Activated T-cell treated with anti-CD3 and anti-CD28 coated beads, Interleukin-2, amount 50 U/mL, for 4 hours (primary cell): ENCODE results near the gene MRPL28. TPM values are rescaled to one million over a fixed set of nuclear protein-coding genes. Genes with fewer than 3 reads are reported as not detected.
A peak's percentile ranks its signal among the peaks of the same experiment; 100 is the strongest.
"Not testable (repeated sequence)": the region's sequence is repeated elsewhere in the genome, so short reads cannot be mapped to it uniquely, and the experiment has no call there.

Source experiments
- ATAC-seq, 2 donors: fragments of 200-7000 bp; cut with Tn5 transposase; one replicate each; pipeline ENCODE4 v1.10.0; 2021
- DNase-seq: peaks from one replicate; pipeline ENCODE4 v3.0.0-alpha.2; 2020
- H3K27me3 Mint-ChIP-seq: one replicate; pipeline ENCODE4 v1.8.0; 2021; ENCODE audit warnings: low read depth, mixed read lengths
- H3K36me3 Mint-ChIP-seq: one replicate; pipeline ENCODE4 v1.8.0; 2022; ENCODE audit warnings: mixed read lengths; ENCODE audit not compliant: insufficient read depth
- H3K4me1 Mint-ChIP-seq: one replicate; pipeline ENCODE4 v1.8.0; 2021; ENCODE audit warnings: low read depth, mixed read lengths
- H3K4me3 Mint-ChIP-seq: one replicate; pipeline ENCODE4 v1.8.0; 2021; ENCODE audit warnings: mild to moderate bottlenecking, moderate library complexity, mixed read lengths
- H3K9me3 Mint-ChIP-seq: one replicate; pipeline ENCODE4 v1.8.0; 2021; ENCODE audit warnings: mixed read lengths
- total RNA-seq, 3 donors: library from RNA; stranded (reverse); gene quantifications; one replicate each; pipeline ENCODE4 v1.2.1, GENCODE V29; 2021

The MRPL28 gene
- total RNA-seq, 3 donors from 2014 or later: 124 to 136 (median 128) TPM

- ATAC-seq (no peak), DNase-seq (no peak)
- no peaks in the 10 kb centered on the region for H3K9me3 Mint-ChIP-seq
- H3K27me3 Mint-ChIP-seq: no peaks in the 10 kb centered on the region
- no peaks in the 10 kb centered on the region for H3K36me3 Mint-ChIP-seq
- peaks cover 29% of the 10 kb centered on the region for H3K4me1 Mint-ChIP-seq
- H3K4me3 Mint-ChIP-seq: peak overlapping the region; percentile 78
Observed at GRCh38 chr16:380762-381011, 10.3 kb upstream of the MRPL28 start.

- no peaks in the 10 kb centered on the region for H3K27me3 Mint-ChIP-seq
- peak overlapping the region; percentile 78 for H3K4me3 Mint-ChIP-seq
- no peaks in the 10 kb centered on the region for H3K36me3 Mint-ChIP-seq
- H3K9me3 Mint-ChIP-seq: no peaks in the 10 kb centered on the region
- DNase-seq: no peak
- ATAC-seq: no peak
- H3K4me1 Mint-ChIP-seq: peaks cover 29% of the 10 kb centered on the region
Observed at GRCh38 chr16:379961-380761, 9.8 kb upstream of the MRPL28 start.

- Mint-ChIP-seq H3K9me3 (no peaks in the 10 kb centered on the region), H3K36me3 (no peaks in the 10 kb centered on the region), H3K4me1 (peaks cover 29% of the 10 kb centered on the region)
Observed at GRCh38 chr16:379183-379960, 9.0 kb upstream of the MRPL28 start.

GRCh38 chr16:378821-379182, 8.5 kb upstream of the MRPL28 start:
- Mint-ChIP-seq H3K36me3 (no peaks in the 10 kb centered on the region), H3K9me3 (no peaks in the 10 kb centered on the region), H3K27me3 (no peaks in the 10 kb centered on the region), H3K4me1 (peaks cover 25% of the 10 kb centered on the region), H3K4me3 (no peak overlapping the region)
- no peak for ATAC-seq
- no peak for DNase-seq

More at GRCh38 chr16:379183-379960, 9.0 kb upstream of the MRPL28 start:
- no peak for DNase-seq
- Mint-ChIP-seq H3K4me3 (peak overlapping the region; percentile 78), H3K27me3 (no peaks in the 10 kb centered on the region)
- ATAC-seq: no peak

- not testable (repeated sequence) for ATAC-seq, H3K9me3 Mint-ChIP-seq, DNase-seq, H3K27me3 Mint-ChIP-seq, H3K36me3 Mint-ChIP-seq, H3K4me3 Mint-ChIP-seq
- H3K4me1 Mint-ChIP-seq: peaks cover 21% of the 10 kb centered on the region
Observed at GRCh38 chr16:378113-378820, 7.9 kb upstream of the MRPL28 start.

- DNase-seq: no peak
- Mint-ChIP-seq H3K27me3 (no peaks in the 10 kb centered on the region), H3K4me3 (no peak overlapping the region), H3K9me3 (no peaks in the 10 kb centered on the region), H3K36me3 (no peaks in the 10 kb centered on the region), H3K4me1 (peaks cover 14% of the 10 kb centered on the region)
- no peak for ATAC-seq
Observed at GRCh38 chr16:377419-377951, 7.1 kb upstream of the MRPL28 start.

- Mint-ChIP-seq H3K9me3 (no peaks in the 10 kb centered on the region), H3K4me3 (no peak overlapping the region), H3K27me3 (no peaks in the 10 kb centered on the region), H3K4me1 (peaks cover 12% of the 10 kb centered on the region), H3K36me3 (no peaks in the 10 kb centered on the region)
- DNase-seq (no peak), ATAC-seq (no peak)
Observed at GRCh38 chr16:376817-377418, 6.6 kb upstream of the MRPL28 start.

GRCh38 chr16:375927-376816, 5.8 kb upstream of the MRPL28 start:
- H3K27me3 Mint-ChIP-seq: no peaks in the 10 kb centered on the region
- no peaks in the 10 kb centered on the region for H3K36me3 Mint-ChIP-seq
- no peak overlapping the region for H3K4me3 Mint-ChIP-seq
- H3K9me3 Mint-ChIP-seq: no peaks in the 10 kb centered on the region
- peaks cover 12% of the 10 kb centered on the region for H3K4me1 Mint-ChIP-seq
- no peak for ATAC-seq
- no peak for DNase-seq

GRCh38 chr16:375212-375611, 4.9 kb upstream of the MRPL28 start:
- H3K4me3 Mint-ChIP-seq: no peak overlapping the region
- H3K36me3 Mint-ChIP-seq: no peaks in the 10 kb centered on the region
- DNase-seq: no peak
- H3K27me3 Mint-ChIP-seq: no peaks in the 10 kb centered on the region
- ATAC-seq: no peak
- peaks cover 16% of the 10 kb centered on the region for H3K4me1 Mint-ChIP-seq
- no peaks in the 10 kb centered on the region for H3K9me3 Mint-ChIP-seq

GRCh38 chr16:374616-374926, 4.2 kb upstream of the MRPL28 start:
- ATAC-seq (no peak), DNase-seq (no peak)
- no peaks in the 10 kb centered on the region for H3K36me3 Mint-ChIP-seq
- peaks cover 14% of the 10 kb centered on the region for H3K4me1 Mint-ChIP-seq
- H3K9me3 Mint-ChIP-seq: no peaks in the 10 kb centered on the region
- H3K27me3 Mint-ChIP-seq: no peaks in the 10 kb centered on the region
- no peak overlapping the region for H3K4me3 Mint-ChIP-seq

- peaks cover 14% of the 10 kb centered on the region for H3K4me1 Mint-ChIP-seq
- DNase-seq (no peak), ATAC-seq (no peak)
- H3K4me3 Mint-ChIP-seq: no peak overlapping the region
- H3K27me3 Mint-ChIP-seq: no peaks in the 10 kb centered on the region
- H3K36me3 Mint-ChIP-seq: no peaks in the 10 kb centered on the region
- H3K9me3 Mint-ChIP-seq: no peaks in the 10 kb centered on the region
Observed at GRCh38 chr16:373848-374615, 3.7 kb upstream of the MRPL28 start.

- peaks cover 14% of the 10 kb centered on the region for H3K4me1 Mint-ChIP-seq
- H3K9me3 Mint-ChIP-seq: no peaks in the 10 kb centered on the region
- no peaks in the 10 kb centered on the region for H3K36me3 Mint-ChIP-seq
- no peaks in the 10 kb centered on the region for H3K27me3 Mint-ChIP-seq
- DNase-seq: no peak
- no peak overlapping the region for H3K4me3 Mint-ChIP-seq
- ATAC-seq: no peak
Observed at GRCh38 chr16:373020-373598, 2.8 kb upstream of the MRPL28 start.
